ENCODE measurements around the gene SLC6A7. TPM values are rescaled to one million over a fixed set of nuclear protein-coding genes. Genes with fewer than 3 reads are reported as not detected.

SLC6A7 gene
- total RNA-seq, 1 experiment from 2014 or later = 0.04 TPM

DNA sequence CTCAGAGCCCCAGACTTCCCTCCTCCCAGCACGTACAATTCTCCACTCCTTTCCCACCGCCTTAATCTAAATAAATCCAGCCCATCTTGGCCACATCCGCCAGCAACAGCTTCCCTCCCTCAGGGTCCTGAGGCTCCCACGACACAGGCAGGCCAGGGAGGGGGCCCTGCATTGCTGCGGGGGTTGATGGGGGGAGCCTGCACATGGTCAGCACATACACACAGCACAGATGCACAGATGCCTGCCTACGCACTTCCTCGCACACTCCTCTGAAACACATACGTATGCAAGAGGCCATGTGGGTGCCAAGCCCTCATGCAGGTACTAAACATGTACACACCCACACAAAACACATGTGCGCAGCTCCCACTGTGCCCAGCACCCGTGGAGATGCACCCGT is 49.0 kb upstream of the SLC6A7 start:
- no peaks in the 10 kb centered on the region for H3K36me3 Mint-ChIP-seq
- ATAC-seq = no peak
- POLR2A ChIA-PET = interaction anchor here (1.0 kb wide), 1 partner anchor 31 kb away, joined by 3 read pairs; no protein-coding TSS in a partner anchor

DNA sequence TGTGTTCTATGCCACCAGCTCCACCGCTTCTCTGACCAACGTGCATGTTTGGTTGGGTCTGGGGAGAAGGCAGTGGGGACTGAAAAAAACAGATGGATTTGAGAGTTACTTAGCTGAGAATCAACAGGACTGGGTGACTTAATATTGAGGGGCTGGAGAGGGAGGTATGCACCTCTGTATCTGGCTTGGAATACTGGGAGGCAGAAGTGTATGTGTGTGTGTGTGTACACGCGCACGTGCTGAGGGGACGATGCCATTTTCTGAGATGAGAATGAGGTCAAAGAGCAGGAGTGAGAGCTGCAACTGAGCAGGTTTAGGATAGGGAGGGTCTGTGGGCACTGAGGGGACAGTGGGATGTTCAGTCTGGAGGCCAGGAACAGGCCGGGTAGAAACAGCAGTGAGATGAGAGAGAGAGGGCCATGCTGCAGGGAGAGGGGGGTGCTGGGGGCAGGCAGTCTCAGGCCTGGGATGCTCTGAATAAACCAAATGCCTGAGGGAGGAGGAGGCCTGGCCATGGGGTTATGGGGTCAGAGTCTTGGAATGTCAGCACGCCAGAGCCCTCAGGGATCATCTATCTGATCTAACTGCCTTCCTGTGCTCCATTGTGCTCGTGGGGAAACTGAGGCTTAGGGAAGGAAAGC is 48.2 kb upstream of the SLC6A7 start:
- no peaks in the 10 kb centered on the region for H3K9me3 Mint-ChIP-seq
- no peak overlapping the region for H3K4me3 Mint-ChIP-seq
- peaks cover 65% of the 10 kb centered on the region for H3K4me1 Mint-ChIP-seq
- TF ChIP-seq, protein P1, sequence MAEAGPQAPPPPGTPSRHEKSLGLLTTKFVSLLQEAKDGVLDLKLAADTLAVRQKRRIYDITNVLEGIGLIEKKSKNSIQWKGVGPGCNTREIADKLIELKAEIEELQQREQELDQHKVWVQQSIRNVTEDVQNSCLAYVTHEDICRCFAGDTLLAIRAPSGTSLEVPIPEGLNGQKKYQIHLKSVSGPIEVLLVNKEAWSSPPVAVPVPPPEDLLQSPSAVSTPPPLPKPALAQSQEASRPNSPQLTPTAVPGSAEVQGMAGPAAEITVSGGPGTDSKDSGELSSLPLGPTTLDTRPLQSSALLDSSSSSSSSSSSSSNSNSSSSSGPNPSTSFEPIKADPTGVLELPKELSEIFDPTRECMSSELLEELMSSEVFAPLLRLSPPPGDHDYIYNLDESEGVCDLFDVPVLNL (CRISPR knock-in tag; IDR thresholded peaks at IDR 0.05; ENCODE audit: borderline replicate concordance, low read depth) = no peak
- no peak for TF ChIP-seq ZNF671 (CRISPR knock-in tag; IDR thresholded peaks at IDR 0.05)
- CTCF ChIA-PET = interaction anchor here (1.0 to 3.7 kb wide), 3 partner anchors 11 to 77 kb away, joined by 3 to 16 read pairs (median 3); no protein-coding TSS in a partner anchor
- DNase-seq (ENCODE audit: low spot score) (no peak), ATAC-seq (peak; percentile 8)
- peak overlapping the region; percentile 9; the same call in 1 of the 2 replicates for H3K27ac Mint-ChIP-seq
- H3K27me3 Mint-ChIP-seq (ENCODE audit: low read depth) = no peaks in the 10 kb centered on the region; the same call in 1 of the 2 replicates
- no peaks in the 10 kb centered on the region for H3K36me3 Mint-ChIP-seq
- POLR2A ChIA-PET = interaction anchor here (1.0 kb wide), 1 partner anchor 32 kb away, joined by 3 read pairs; no protein-coding TSS in a partner anchor

More for the DNA sequence above, 49.0 kb upstream of the SLC6A7 start:
- TF ChIP-seq JUN (CRISPR knock-in tag; IDR thresholded peaks at IDR 0.05) = no peak
- CTCF ChIA-PET = interaction anchor here (1.1 to 3.7 kb wide), 3 partner anchors 18 to 35 kb away, joined by 4 to 16 read pairs (median 4); no protein-coding TSS in a partner anchor
- Mint-ChIP-seq H3K4me3 (no peak overlapping the region), H3K9me3 (no peaks in the 10 kb centered on the region), H3K4me1 (peaks cover 70% of the 10 kb centered on the region), H3K27ac (no peak overlapping the region), H3K27me3 (ENCODE audit: low read depth) (no peaks in the 10 kb centered on the region; the same call in 1 of the 2 replicates)
- DNase-seq (ENCODE audit: low spot score) = no peak

DNA sequence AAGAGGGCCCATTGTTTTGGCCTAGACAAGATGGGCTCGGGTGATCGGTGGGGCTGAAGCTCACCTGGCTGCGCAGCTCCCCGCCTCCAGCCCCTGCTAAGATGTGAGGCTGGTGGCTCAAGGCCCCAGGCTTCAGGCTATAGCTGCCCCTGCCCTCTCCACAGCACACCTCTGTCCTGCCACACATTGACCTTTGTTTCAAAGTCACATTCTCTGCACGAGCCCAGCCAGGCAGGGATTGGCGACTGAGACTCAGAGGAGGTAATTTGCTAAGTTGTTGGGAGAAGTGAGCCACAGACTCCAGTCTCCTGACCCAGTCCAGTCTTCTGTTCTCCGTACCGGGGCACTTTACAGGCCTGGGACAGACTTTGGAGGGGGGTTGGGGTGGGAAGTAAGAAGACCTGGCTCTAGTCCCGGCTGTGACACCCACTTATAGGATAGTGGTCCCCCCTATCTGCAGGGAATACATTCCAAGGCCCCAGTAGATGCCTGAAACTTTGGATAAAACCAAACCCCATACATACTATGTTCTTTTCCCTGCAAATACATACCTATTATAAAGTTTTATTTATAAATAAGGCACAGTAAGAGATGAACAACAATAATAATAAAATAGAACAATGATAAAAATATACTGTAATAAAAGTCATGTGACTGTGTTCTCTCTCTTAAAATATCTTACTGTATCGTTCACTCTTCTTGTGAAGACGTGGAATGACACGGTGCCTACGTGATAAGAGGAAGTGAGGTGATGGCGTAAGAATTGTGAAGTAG is 47.5 kb upstream of the SLC6A7 start:
- peaks cover 59% of the 10 kb centered on the region for H3K4me1 Mint-ChIP-seq
- CTCF ChIA-PET = interaction anchor here (0.8 to 1.4 kb wide), 3 partner anchors 12 to 76 kb away, joined by 3 read pairs; no protein-coding TSS in a partner anchor
- POLR2A ChIA-PET = no interaction called here

DNA sequence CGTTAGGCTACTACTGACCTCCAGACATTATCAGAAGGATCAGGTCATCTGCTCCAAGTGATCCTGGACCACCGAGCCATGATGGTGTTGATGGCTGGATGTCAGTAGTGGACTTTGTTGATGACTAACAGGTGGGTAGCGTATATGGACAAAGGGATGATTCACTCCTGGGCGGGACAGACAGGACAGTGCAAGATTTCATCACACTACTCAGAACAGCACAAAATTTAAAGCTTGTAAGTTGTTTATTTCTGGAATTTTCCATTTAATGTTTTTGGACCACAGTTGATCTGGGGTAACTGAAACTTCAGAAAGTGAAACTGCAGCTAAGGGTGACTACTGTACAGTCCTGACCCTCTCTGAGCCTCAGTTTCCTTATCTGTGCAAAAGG is 46.9 kb upstream of the SLC6A7 start:
- ChIA-PET CTCF (interaction anchor here (0.8 kb wide), 1 partner anchor 33 kb away, joined by 3 read pairs; no protein-coding TSS in a partner anchor), POLR2A (no interaction called here)
- Mint-ChIP-seq H3K9me3 (no peaks in the 10 kb centered on the region), H3K36me3 (no peaks in the 10 kb centered on the region), H3K27ac (no peak overlapping the region), H3K4me3 (no peak overlapping the region), H3K27me3 (ENCODE audit: low read depth) (no peaks in the 10 kb centered on the region; the same call in 1 of the 2 replicates), H3K4me1 (peaks cover 53% of the 10 kb centered on the region)
- DNase-seq (ENCODE audit: low spot score) = no peak
- no peak for ATAC-seq
- TF ChIP-seq GTF2I (CRISPR knock-in tag; conservative IDR thresholded peaks at IDR 0.05) (no peak), HMGA2 (CRISPR knock-in tag; IDR thresholded peaks at IDR 0.05) (no peak), GABPB1 (CRISPR knock-in tag; IDR thresholded peaks at IDR 0.05) (peak; percentile 97), ZBTB21 (CRISPR knock-in tag; IDR thresholded peaks at IDR 0.05; ENCODE audit: borderline replicate concordance) (no peak)

More for the DNA sequence above, 47.5 kb upstream of the SLC6A7 start:
- H3K36me3 Mint-ChIP-seq = no peaks in the 10 kb centered on the region
- no peak overlapping the region for H3K27ac Mint-ChIP-seq
- no peak for ATAC-seq
- H3K4me3 Mint-ChIP-seq = no peak overlapping the region
- TF ChIP-seq GABPB1 (CRISPR knock-in tag; IDR thresholded peaks at IDR 0.05) = no peak
- H3K27me3 Mint-ChIP-seq (ENCODE audit: low read depth) = no peaks in the 10 kb centered on the region; the same call in 1 of the 2 replicates
- no peak for DNase-seq (ENCODE audit: low spot score)
- no peaks in the 10 kb centered on the region for H3K9me3 Mint-ChIP-seq

DNA sequence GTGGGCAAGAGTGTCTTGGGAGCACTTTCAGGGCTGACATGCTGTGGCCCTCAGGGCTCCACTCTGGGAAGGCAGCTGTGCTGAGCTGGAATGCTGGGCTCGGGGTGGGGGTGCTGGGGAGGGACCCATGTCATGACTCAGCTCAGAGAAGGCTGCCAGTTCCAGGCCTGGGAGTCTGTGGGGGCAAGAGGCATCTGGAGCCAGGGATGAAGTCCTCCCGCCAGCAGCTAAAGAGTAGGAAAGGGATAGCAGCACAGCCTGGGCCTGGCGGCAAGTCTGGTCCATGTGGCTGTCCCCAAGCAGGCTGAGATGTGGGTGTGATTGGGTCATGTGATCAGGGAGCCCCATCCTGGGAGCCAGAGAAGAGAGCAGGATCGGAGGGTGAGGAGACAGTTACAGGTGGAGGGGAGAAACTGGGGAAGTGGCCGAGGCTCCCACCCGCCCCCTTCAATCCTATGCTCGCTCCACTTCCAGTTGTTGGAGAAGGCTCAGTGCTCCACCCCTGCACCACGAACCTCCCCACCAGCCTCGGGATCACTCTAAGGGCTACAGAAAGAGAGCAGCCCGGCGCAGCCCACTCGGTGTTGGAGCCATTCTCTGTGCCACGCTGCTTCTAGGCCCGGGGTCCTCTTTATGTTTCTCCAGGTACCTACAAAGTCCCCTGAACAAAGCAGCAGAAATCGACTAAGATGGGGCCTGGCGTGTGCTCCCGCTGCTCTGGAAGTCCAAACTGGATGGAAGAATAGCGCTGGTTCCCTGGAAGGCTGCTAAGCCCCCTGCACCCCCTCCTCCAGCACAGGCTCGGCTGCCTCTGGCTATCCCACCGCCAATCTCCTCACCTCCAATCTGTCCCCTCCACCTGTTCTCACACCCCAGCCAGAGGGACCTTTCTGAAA is 46.3 kb upstream of the SLC6A7 start:
- ChIA-PET CTCF (interaction anchor here (0.7 to 0.8 kb wide), 2 partner anchors 32 to 38 kb away, joined by 3 read pairs; no protein-coding TSS in a partner anchor), POLR2A (no interaction called here)
- H3K27me3 Mint-ChIP-seq (ENCODE audit: low read depth) = no peaks in the 10 kb centered on the region; the same call in 1 of the 2 replicates
- no peak for DNase-seq (ENCODE audit: low spot score)
- H3K9me3 Mint-ChIP-seq = no peaks in the 10 kb centered on the region
- H3K36me3 Mint-ChIP-seq = no peaks in the 10 kb centered on the region
- TF ChIP-seq ESRRA (CRISPR knock-in tag; IDR thresholded peaks at IDR 0.05; ENCODE audit: borderline replicate concordance) = no peak
- TF ChIP-seq, protein P2, sequence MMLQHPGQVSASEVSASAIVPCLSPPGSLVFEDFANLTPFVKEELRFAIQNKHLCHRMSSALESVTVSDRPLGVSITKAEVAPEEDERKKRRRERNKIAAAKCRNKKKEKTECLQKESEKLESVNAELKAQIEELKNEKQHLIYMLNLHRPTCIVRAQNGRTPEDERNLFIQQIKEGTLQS (CRISPR knock-in tag; conservative IDR thresholded peaks at IDR 0.05) = no peak
- TF ChIP-seq, protein P3, sequence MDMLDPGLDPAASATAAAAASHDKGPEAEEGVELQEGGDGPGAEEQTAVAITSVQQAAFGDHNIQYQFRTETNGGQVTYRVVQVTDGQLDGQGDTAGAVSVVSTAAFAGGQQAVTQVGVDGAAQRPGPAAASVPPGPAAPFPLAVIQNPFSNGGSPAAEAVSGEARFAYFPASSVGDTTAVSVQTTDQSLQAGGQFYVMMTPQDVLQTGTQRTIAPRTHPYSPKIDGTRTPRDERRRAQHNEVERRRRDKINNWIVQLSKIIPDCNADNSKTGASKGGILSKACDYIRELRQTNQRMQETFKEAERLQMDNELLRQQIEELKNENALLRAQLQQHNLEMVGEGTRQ (CRISPR knock-in tag; IDR thresholded peaks at IDR 0.05) = peak; percentile 60; the same call in 1 of the 2 replicates
- TF ChIP-seq, protein P4, sequence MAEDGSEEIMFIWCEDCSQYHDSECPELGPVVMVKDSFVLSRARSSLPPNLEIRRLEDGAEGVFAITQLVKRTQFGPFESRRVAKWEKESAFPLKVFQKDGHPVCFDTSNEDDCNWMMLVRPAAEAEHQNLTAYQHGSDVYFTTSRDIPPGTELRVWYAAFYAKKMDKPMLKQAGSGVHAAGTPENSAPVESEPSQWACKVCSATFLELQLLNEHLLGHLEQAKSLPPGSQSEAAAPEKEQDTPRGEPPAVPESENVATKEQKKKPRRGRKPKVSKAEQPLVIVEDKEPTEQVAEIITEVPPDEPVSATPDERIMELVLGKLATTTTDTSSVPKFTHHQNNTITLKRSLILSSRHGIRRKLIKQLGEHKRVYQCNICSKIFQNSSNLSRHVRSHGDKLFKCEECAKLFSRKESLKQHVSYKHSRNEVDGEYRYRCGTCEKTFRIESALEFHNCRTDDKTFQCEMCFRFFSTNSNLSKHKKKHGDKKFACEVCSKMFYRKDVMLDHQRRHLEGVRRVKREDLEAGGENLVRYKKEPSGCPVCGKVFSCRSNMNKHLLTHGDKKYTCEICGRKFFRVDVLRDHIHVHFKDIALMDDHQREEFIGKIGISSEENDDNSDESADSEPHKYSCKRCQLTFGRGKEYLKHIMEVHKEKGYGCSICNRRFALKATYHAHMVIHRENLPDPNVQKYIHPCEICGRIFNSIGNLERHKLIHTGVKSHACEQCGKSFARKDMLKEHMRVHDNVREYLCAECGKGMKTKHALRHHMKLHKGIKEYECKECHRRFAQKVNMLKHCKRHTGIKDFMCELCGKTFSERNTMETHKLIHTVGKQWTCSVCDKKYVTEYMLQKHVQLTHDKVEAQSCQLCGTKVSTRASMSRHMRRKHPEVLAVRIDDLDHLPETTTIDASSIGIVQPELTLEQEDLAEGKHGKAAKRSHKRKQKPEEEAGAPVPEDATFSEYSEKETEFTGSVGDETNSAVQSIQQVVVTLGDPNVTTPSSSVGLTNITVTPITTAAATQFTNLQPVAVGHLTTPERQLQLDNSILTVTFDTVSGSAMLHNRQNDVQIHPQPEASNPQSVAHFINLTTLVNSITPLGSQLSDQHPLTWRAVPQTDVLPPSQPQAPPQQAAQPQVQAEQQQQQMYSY (CRISPR knock-in tag; IDR thresholded peaks at IDR 0.05) = peak; percentile 73
- no peak overlapping the region for H3K4me3 Mint-ChIP-seq
- H3K4me1 Mint-ChIP-seq = peaks cover 47% of the 10 kb centered on the region
- no peak overlapping the region for H3K27ac Mint-ChIP-seq
- peak; percentile 17 for ATAC-seq

Measured in WTC11 (cell line).